PC-3 (cell line): ENCODE measurements around the gene TANC1.

Experiments used
- EZH2 ChIP-seq: fragments of 300-600 bp; sonication (generic); IDR thresholded peaks from one replicate; pipeline ENCODE4 v1.6.1; 2017; ENCODE audit warnings: antibody characterized with exemption, mild to moderate bottlenecking, low read length; ENCODE audit not compliant: unreplicated experiment
- EZH2phosphoT487 ChIP-seq: fragments of 300-600 bp; sonication (generic); IDR thresholded peaks from 2 replicates; pipeline ENCODE4 v1.6.1; 2018; ENCODE audit warnings: mild to moderate bottlenecking, antibody characterized with exemption, low read length, borderline replicate concordance
- TF ChIP-seq, protein P1 (sequence below): fragments of 300-600 bp; sonication (generic); conservative IDR thresholded peaks from 2 replicates; pipeline ENCODE4 v1.5.1; 2017; ENCODE audit warnings: antibody characterized with exemption, low read depth, mild to moderate bottlenecking, low read length

DNA sequence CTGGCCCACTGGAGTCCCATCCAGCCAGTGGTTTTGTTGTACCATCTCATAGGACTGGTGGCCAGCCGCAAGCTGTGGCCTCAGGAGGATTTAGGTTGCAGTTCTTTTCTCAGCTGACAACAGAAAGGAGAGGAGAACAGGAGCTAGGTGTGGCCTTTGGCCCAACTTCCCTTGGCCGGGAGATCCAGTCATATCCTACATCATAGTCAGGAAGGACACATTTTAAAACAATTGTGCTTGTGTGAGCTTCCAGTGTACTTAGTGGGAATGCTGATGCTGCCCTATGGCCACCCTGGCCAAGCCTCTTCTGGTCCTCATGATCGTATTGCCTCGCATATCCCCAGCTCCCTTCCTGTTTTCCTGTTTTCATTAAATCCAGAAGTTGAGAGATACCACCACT is 220.0 kb downstream of the TANC1 start:
- TF ChIP-seq, protein P1, sequence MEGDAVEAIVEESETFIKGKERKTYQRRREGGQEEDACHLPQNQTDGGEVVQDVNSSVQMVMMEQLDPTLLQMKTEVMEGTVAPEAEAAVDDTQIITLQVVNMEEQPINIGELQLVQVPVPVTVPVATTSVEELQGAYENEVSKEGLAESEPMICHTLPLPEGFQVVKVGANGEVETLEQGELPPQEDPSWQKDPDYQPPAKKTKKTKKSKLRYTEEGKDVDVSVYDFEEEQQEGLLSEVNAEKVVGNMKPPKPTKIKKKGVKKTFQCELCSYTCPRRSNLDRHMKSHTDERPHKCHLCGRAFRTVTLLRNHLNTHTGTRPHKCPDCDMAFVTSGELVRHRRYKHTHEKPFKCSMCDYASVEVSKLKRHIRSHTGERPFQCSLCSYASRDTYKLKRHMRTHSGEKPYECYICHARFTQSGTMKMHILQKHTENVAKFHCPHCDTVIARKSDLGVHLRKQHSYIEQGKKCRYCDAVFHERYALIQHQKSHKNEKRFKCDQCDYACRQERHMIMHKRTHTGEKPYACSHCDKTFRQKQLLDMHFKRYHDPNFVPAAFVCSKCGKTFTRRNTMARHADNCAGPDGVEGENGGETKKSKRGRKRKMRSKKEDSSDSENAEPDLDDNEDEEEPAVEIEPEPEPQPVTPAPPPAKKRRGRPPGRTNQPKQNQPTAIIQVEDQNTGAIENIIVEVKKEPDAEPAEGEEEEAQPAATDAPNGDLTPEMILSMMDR, result no peak
- TF ChIP-seq EZH2, result no peak
- TF ChIP-seq EZH2phosphoT487, result no peak
